ENCODE data around the gene LDLRAD1. TPM values are rescaled to one million over a fixed set of nuclear protein-coding genes. Genes with fewer than 3 reads are reported as not detected.

Gene LDLRAD1
- total and polyA plus RNA-seq, 10 of the 15 experiments (the other 5 are each of a cell fraction or from before 2014, with no cell fraction given) = not detected

GRCh38 chr1:54041806-54042205 is 23.8 kb upstream of the LDLRAD1 start (continued):
- no peak for TF ChIP-seq ZBTB40 (IDR thresholded peaks at IDR 0.05; ENCODE audit: borderline replicate concordance)
- no peak for TF ChIP-seq MTA2 (IDR thresholded peaks at IDR 0.05; ENCODE audit: low read depth)
- no peak for TF ChIP-seq E2F8 (IDR thresholded peaks at IDR 0.05; ENCODE audit: low read depth, partially characterized antibody)
- no peak for TF ChIP-seq FOXM1 (IDR thresholded peaks at IDR 0.05; ENCODE audit: low read depth, low read length)
- TF ChIP-seq CBX3 (IDR thresholded peaks at IDR 0.05; ENCODE audit: borderline replicate concordance, low read depth) = no peak
- TF ChIP-seq MEF2B (IDR thresholded peaks at IDR 0.05; ENCODE audit: partially characterized antibody, poor library complexity, severe bottlenecking) = no peak
- no peak for TF ChIP-seq MXI1 (IDR thresholded peaks at IDR 0.05; ENCODE audit: low read depth, low read length)
